Smooth muscle cell (in vitro differentiated cells): ENCODE data around the gene CA5A. TPM values are rescaled to one million over a fixed set of nuclear protein-coding genes. Genes with fewer than 3 reads are reported as not detected.
"Not testable (repeated sequence)": the region's sequence is repeated elsewhere in the genome, so short reads cannot be mapped to it uniquely, and the experiment has no call there.

Experiments used
- DNase-seq: peaks from one replicate; lab custom pipeline; 2025; ENCODE audit not compliant: unreplicated experiment; lab: John Stamatoyannopoulos, UW
- H2AFZ ChIP-seq: fragments of 200-600 bp; sonication (generic); 2 replicates; pipeline ENCODE4 v1.6.0; 2016; ENCODE audit warnings: antibody characterized with exemption, low read depth, mild to moderate bottlenecking
- H3F3A ChIP-seq: fragments of 200-600 bp; sonication (generic); 2 replicates; pipeline ENCODE4 v1.6.0; 2017; ENCODE audit warnings: antibody characterized with exemption, low read depth
- H3K27ac ChIP-seq: fragments of 200-600 bp; sonication (generic); 2 replicates; pipeline ENCODE4 v1.5.1; 2016; ENCODE audit warnings: low read depth, mild to moderate bottlenecking
- H3K27me3 ChIP-seq: fragments of 200-600 bp; sonication (generic); 2 replicates; pipeline ENCODE4 v1.6.1; 2016; ENCODE audit warnings: low read depth, mild to moderate bottlenecking
- H3K36me3 ChIP-seq: fragments of 200-600 bp; sonication (generic); 2 replicates; pipeline ENCODE4 v1.5.1; 2016; ENCODE audit warnings: low read depth
- H3K4me1 ChIP-seq: fragments of 200-600 bp; sonication (generic); 2 replicates; pipeline ENCODE4 v1.5.1; 2016; ENCODE audit warnings: low read depth
- H3K4me2 ChIP-seq: fragments of 200-600 bp; sonication (generic); 2 replicates; pipeline ENCODE4 v1.6.0; 2016; ENCODE audit warnings: mild to moderate bottlenecking
- H3K4me3 ChIP-seq: fragments of 200-600 bp; sonication (generic); 2 replicates; pipeline ENCODE4 v1.5.1; 2016; ENCODE audit warnings: mild to moderate bottlenecking
- H3K79me2 ChIP-seq: fragments of 200-600 bp; sonication (generic); 2 replicates; pipeline ENCODE4 v1.6.0; 2016; ENCODE audit warnings: low read depth, mild to moderate bottlenecking
- H3K9ac ChIP-seq: fragments of 200-600 bp; sonication (generic); 2 replicates; pipeline ENCODE4 v1.6.0; 2016; ENCODE audit warnings: low read depth
- H3K9me3 ChIP-seq: fragments of 200-600 bp; sonication (generic); replicated peaks from 2 replicates; pipeline ENCODE4 v1.5.1; 2016; ENCODE audit warnings: low read depth
- H4K20me1 ChIP-seq: fragments of 200-600 bp; sonication (generic); 2 replicates; pipeline ENCODE4 v1.6.0; 2016; ENCODE audit warnings: low read depth
- CTCF ChIP-seq: fragments of 200-600 bp; sonication (generic); IDR thresholded peaks from 2 replicates; pipeline ENCODE4 v1.5.1; 2017; ENCODE audit warnings: borderline replicate concordance, mild to moderate bottlenecking, antibody characterized with exemption; ENCODE audit not compliant: insufficient read depth, poor library complexity, severe bottlenecking
- WGBS: methylation state at CpG from one replicate; pipeline ENCODE4 v1.1.7; 2016; ENCODE audit warnings: low lambda C conversion rate; 5-methylcytosine and 5-hydroxymethylcytosine counted together
- polyA plus RNA-seq: library from polyadenylated mRNA; unstranded; fragments of >200 nt; fragmentation: Nextera tagmentation; extraction: Ambion mirVana; gene quantifications from 2 replicates; pipeline ENCODE4 v1.2.1, GENCODE V29; 2016
- total RNA-seq: library from RNA; depleted of rRNA; stranded (reverse); fragments of >200 nt; gene quantifications from 2 replicates; pipeline ENCODE4 v1.2.3, GENCODE V29; 2014

The CA5A gene
- total and polyA plus RNA-seq, 2 experiments from 2014 or later, result not detected

- Histone ChIP-seq H3K79me2 (peaks cover 35% of the 10 kb centered on the region), H3K4me2 (peak within 1 kb of the TSS; percentile 86), H3F3A (peaks cover 18% of the 10 kb centered on the region), H3K4me1 (peaks cover 13% of the 10 kb centered on the region), H3K27ac (peak within 1 kb of the TSS; percentile 91), H4K20me1 (peaks cover 45% of the 10 kb centered on the region), H3K4me3 (peak within 1 kb of the TSS; percentile 60), H3K9ac (peak within 1 kb of the TSS; percentile 79)
- under 1% methylated on average over 56 of the region's 109 CpGs for WGBS
- H3K36me3 ChIP-seq, H3K9me3 ChIP-seq, H3K27me3 ChIP-seq, H2AFZ ChIP-seq: not testable (repeated sequence)
- peak; percentile 68 for DNase-seq
Observed at GRCh38 chr16:87869061-87869878, 67.1 kb downstream of the CA5A start, which contains the start of gene SLC7A5. Gene SLC7A5 (minus strand): TSS chr16:87869507. CDS start chr16:87869422, 85 bp downstream.

- peak overlapping the region; percentile 86 for H3K4me2 ChIP-seq
- H3K9me3 ChIP-seq, H2AFZ ChIP-seq, H3K27me3 ChIP-seq, DNase-seq, H3K36me3 ChIP-seq: not testable (repeated sequence)
- H3K4me1 ChIP-seq, result peaks cover 13% of the 10 kb centered on the region
- peaks cover 44% of the 10 kb centered on the region for H3K79me2 ChIP-seq
- WGBS, result 1% methylated on average over 36 of the region's 37 CpGs
- peak overlapping the region; percentile 60 for H3K4me3 ChIP-seq
- H3F3A ChIP-seq, result peaks cover 18% of the 10 kb centered on the region
- peaks cover 53% of the 10 kb centered on the region for H4K20me1 ChIP-seq
- peak overlapping the region; percentile 84 for H3K27ac ChIP-seq
- H3K9ac ChIP-seq, result peak overlapping the region; percentile 79
Observed at GRCh38 chr16:87868254-87869029, 67.9 kb downstream of the CA5A start.

GRCh38 chr16:87865902-87866555, 70.3 kb downstream of the CA5A start:
- Histone ChIP-seq H3K4me3 (peak overlapping the region; percentile 60), H3K27ac (peak overlapping the region; percentile 52), H3F3A (peaks cover 13% of the 10 kb centered on the region), H3K79me2 (peaks cover 66% of the 10 kb centered on the region), H4K20me1 (peaks cover 78% of the 10 kb centered on the region), H3K4me2 (peak overlapping the region; percentile 86)
- H3K36me3 ChIP-seq, H3K4me1 ChIP-seq, H3K9me3 ChIP-seq, H3K9ac ChIP-seq, H2AFZ ChIP-seq, H3K27me3 ChIP-seq, DNase-seq: not testable (repeated sequence)
- WGBS, result 55% methylated on average over 16 of the region's 16 CpGs

GRCh38 chr16:87864331-87864989, 71.9 kb downstream of the CA5A start:
- Histone ChIP-seq H3K4me2 (peak overlapping the region; percentile 86), H2AFZ (no peak overlapping the region), H3K27me3 (no peaks in the 10 kb centered on the region), H3K4me3 (no peak overlapping the region), H3F3A (peaks cover 10% of the 10 kb centered on the region), H3K4me1 (peaks cover 5% of the 10 kb centered on the region), H3K36me3 (no peaks in the 10 kb centered on the region), H3K79me2 (peaks cover 76% of the 10 kb centered on the region), H3K9me3 (no peaks in the 10 kb centered on the region), H3K27ac (peak overlapping the region; percentile 14), H3K9ac (no peak overlapping the region), H4K20me1 (peaks cover 92% of the 10 kb centered on the region)
- 66% methylated on average over 15 of the region's 15 CpGs for WGBS
- no peak for TF ChIP-seq CTCF
- DNase-seq, result no peak

- not testable (repeated sequence) for H2AFZ ChIP-seq, DNase-seq, H3K4me3 ChIP-seq, H3K36me3 ChIP-seq, H3K9me3 ChIP-seq, H3K4me1 ChIP-seq, H3K9ac ChIP-seq, H3K27me3 ChIP-seq, H3K4me2 ChIP-seq
- peaks cover 98% of the 10 kb centered on the region for H4K20me1 ChIP-seq
- WGBS, result 54% methylated on average over 9 of the region's 9 CpGs
- H3K79me2 ChIP-seq, result peaks cover 88% of the 10 kb centered on the region
- peaks cover 17% of the 10 kb centered on the region for H3F3A ChIP-seq
- H3K27ac ChIP-seq, result peak overlapping the region; percentile 16
Observed at GRCh38 chr16:87863327-87863635, 73.0 kb downstream of the CA5A start.

- not testable (repeated sequence) for H3K4me2 ChIP-seq
- H3K27ac ChIP-seq, result peak overlapping the region; percentile 16
Observed at GRCh38 chr16:87862597-87863326, 73.6 kb downstream of the CA5A start.

More at GRCh38 chr16:87862597-87863326, 73.6 kb downstream of the CA5A start:
- 83% methylated on average over 26 of the region's 26 CpGs for WGBS
- H3K9ac ChIP-seq, H3K4me1 ChIP-seq, H3K27me3 ChIP-seq, H3K9me3 ChIP-seq, H2AFZ ChIP-seq, H3K36me3 ChIP-seq, DNase-seq, H3K4me3 ChIP-seq: not testable (repeated sequence)
- Histone ChIP-seq H3K79me2 (peaks cover 93% of the 10 kb centered on the region), H3F3A (peaks cover 21% of the 10 kb centered on the region), H4K20me1 (peaks cover 99% of the 10 kb centered on the region)
